Nephron (organoid): Measurements from ENCODE around the gene MKX.

Experiments used
- H3K27ac Mint-ChIP-seq, 3 experiments: 2 replicates each; pipeline ENCODE4 v1.8.0; 2020; ENCODE audit warnings: mixed read lengths in 3 of 3, mild to moderate bottlenecking in 2 of 3, moderate library complexity in 1 of 3
- H3K27me3 Mint-ChIP-seq: 2 replicates; pipeline ENCODE4 v1.8.0; 2021; ENCODE audit warnings: low read depth, mild to moderate bottlenecking, moderate library complexity, mixed read lengths
- H3K36me3 Mint-ChIP-seq: 2 replicates; pipeline ENCODE4 v1.8.0; 2020; ENCODE audit warnings: low read depth, mixed read lengths
- H3K4me1 Mint-ChIP-seq: 2 replicates; pipeline ENCODE4 v1.8.0; 2020; ENCODE audit warnings: mixed read lengths
- H3K4me3 Mint-ChIP-seq, 3 experiments: 2 replicates each; pipeline ENCODE4 v1.8.0; 2020; ENCODE audit warnings: mild to moderate bottlenecking in 3 of 3, mixed read lengths in 3 of 3, moderate library complexity in 2 of 3
- H3K9me3 Mint-ChIP-seq: 2 replicates; pipeline ENCODE4 v1.8.0; 2020; ENCODE audit warnings: mixed read lengths
- TF ChIP-seq, protein P1 (sequence below), 3 experiments: fragments of 200-600 bp; sonication (generic); IDR thresholded peaks; one replicate each; pipeline ENCODE4 v1.5.0; 2021; ENCODE audit warnings: antibody characterized with exemption in 3 of 3; ENCODE audit not compliant: unreplicated experiment in 3 of 3

The MKX gene

DNA sequence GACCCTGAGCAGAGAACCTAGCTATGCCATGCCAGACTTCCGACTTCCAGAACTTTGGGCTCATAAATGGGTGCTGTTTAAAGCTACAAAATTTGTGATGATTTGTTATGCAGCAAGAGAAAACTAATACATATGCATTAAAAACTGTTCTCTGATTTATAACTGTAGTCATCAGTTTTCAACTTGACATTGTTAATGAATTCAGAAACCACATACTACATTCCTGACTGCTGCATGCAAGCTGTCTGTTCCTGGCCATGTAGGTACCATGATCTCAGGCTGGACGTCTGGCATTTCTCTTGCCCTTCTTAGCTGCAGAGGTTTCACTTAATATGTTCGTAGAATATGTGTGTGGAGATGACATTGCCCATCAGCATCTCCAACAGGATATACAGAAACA, 28.4 kb downstream of the MKX start:
- TF ChIP-seq, protein P1, sequence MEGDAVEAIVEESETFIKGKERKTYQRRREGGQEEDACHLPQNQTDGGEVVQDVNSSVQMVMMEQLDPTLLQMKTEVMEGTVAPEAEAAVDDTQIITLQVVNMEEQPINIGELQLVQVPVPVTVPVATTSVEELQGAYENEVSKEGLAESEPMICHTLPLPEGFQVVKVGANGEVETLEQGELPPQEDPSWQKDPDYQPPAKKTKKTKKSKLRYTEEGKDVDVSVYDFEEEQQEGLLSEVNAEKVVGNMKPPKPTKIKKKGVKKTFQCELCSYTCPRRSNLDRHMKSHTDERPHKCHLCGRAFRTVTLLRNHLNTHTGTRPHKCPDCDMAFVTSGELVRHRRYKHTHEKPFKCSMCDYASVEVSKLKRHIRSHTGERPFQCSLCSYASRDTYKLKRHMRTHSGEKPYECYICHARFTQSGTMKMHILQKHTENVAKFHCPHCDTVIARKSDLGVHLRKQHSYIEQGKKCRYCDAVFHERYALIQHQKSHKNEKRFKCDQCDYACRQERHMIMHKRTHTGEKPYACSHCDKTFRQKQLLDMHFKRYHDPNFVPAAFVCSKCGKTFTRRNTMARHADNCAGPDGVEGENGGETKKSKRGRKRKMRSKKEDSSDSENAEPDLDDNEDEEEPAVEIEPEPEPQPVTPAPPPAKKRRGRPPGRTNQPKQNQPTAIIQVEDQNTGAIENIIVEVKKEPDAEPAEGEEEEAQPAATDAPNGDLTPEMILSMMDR (IDR thresholded peaks at IDR 0.05; ENCODE audit: unreplicated experiment in 3 of 3), result no peak
- H3K9me3 Mint-ChIP-seq, result peaks cover 4% of the 10 kb centered on the region
- no peak overlapping the region for H3K27ac Mint-ChIP-seq
- H3K36me3 Mint-ChIP-seq, result no peaks in the 10 kb centered on the region
- peaks cover 12% of the 10 kb centered on the region for H3K27me3 Mint-ChIP-seq
- no peak overlapping the region for H3K4me3 Mint-ChIP-seq
- peaks cover 24% of the 10 kb centered on the region for H3K4me1 Mint-ChIP-seq

GRCh38 chr10:27716521-27716920, 29.1 kb downstream of the MKX start:
- Mint-ChIP-seq H3K9me3 (peaks cover 4% of the 10 kb centered on the region), H3K4me1 (peaks cover 24% of the 10 kb centered on the region), H3K36me3 (no peaks in the 10 kb centered on the region), H3K4me3 (no peak overlapping the region), H3K27ac (no peak overlapping the region), H3K27me3 (peaks cover 12% of the 10 kb centered on the region)
- TF ChIP-seq, protein P1 (IDR thresholded peaks at IDR 0.05; ENCODE audit: unreplicated experiment in 3 of 3), result no peak

DNA sequence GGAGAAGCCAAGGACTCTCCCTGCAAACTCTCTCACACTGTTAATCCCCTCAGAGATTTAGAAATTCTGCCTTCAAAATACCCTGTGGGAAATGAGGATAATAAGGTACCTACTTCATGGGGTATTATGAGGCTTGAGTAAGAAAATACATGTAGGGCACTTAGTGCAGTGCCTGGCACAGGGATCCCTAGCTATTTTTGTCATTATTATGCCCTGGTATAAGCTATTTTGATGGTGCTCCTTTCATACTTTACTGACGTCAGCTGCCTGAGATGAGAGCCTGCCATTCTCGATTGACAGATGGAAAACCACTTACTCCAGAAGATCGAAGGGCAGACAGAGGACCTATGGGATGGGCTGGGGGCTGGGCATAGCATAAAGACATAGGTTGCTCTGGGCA, 30.1 kb downstream of the MKX start:
- Mint-ChIP-seq H3K27ac (no peak overlapping the region), H3K4me1 (peaks cover 24% of the 10 kb centered on the region), H3K9me3 (peaks cover 1% of the 10 kb centered on the region), H3K27me3 (peaks cover 12% of the 10 kb centered on the region), H3K36me3 (no peaks in the 10 kb centered on the region), H3K4me3 (no peak overlapping the region)
- TF ChIP-seq, protein P1 (IDR thresholded peaks at IDR 0.05; ENCODE audit: unreplicated experiment in 3 of 3), result no peak

GRCh38 chr10:27714349-27714748, 31.3 kb downstream of the MKX start:
- Mint-ChIP-seq H3K4me3 (no peak overlapping the region), H3K36me3 (no peaks in the 10 kb centered on the region), H3K4me1 (peaks cover 24% of the 10 kb centered on the region), H3K9me3 (no peaks in the 10 kb centered on the region), H3K27ac (no peak overlapping the region), H3K27me3 (peaks cover 15% of the 10 kb centered on the region)
- TF ChIP-seq, protein P1 (IDR thresholded peaks at IDR 0.05; ENCODE audit: unreplicated experiment in 3 of 3), result no peak

- H3K36me3 Mint-ChIP-seq, result no peaks in the 10 kb centered on the region
- H3K27me3 Mint-ChIP-seq, result peaks cover 16% of the 10 kb centered on the region
- no peak overlapping the region for H3K4me3 Mint-ChIP-seq
- H3K4me1 Mint-ChIP-seq, result peaks cover 24% of the 10 kb centered on the region
- no peak overlapping the region for H3K27ac Mint-ChIP-seq
- TF ChIP-seq, protein P1 (IDR thresholded peaks at IDR 0.05; ENCODE audit: unreplicated experiment in 3 of 3), result no peak
- H3K9me3 Mint-ChIP-seq, result no peaks in the 10 kb centered on the region
Measured at GRCh38 chr10:27713941-27714340, 31.7 kb downstream of the MKX start.

DNA sequence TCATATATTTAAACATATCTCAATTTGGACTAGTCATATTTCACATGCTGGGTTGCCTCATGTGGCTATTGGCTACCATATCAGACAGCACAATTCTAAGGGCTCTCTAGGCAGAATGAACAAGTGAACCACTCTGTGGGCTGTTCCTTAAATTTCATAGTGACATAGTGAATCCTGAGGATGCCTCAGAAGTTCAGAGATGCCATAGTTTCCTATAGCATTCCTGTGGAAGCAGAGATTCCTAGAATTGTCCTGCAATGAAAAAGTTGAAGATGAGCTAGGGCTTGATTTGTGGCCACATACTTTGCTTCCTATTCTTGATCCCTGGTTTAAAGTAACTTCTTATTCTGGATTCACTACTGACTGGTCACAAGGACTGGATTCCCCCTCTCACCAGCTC, 35.6 kb downstream of the MKX start:
- Mint-ChIP-seq H3K36me3 (no peaks in the 10 kb centered on the region), H3K9me3 (no peaks in the 10 kb centered on the region), H3K4me1 (peaks cover 22% of the 10 kb centered on the region), H3K27me3 (peaks cover 15% of the 10 kb centered on the region), H3K27ac (no peak overlapping the region), H3K4me3 (no peak overlapping the region)
- TF ChIP-seq, protein P1 (IDR thresholded peaks at IDR 0.05; ENCODE audit: unreplicated experiment in 3 of 3), result no peak
